Naive B cell (primary cell): Measurements from ENCODE around the gene WDR64. TPM values are rescaled to one million over a fixed set of nuclear protein-coding genes. Genes with fewer than 3 reads are reported as not detected.

Source experiments
- ATAC-seq, 2 donors: fragments of 150-1000 bp; cut with Tn5 transposase; 2 replicates each; pipeline ENCODE4 v1.10.0; 2021; ENCODE audit warnings: low read depth in 2 of 2, mild to moderate bottlenecking in 2 of 2, moderate library complexity in 2 of 2
- DNase-seq: peaks from one replicate; pipeline ENCODE4 v3.0.0; 2022
- H3K27ac Mint-ChIP-seq, 6 donors: one replicate each; pipeline ENCODE4 v1.8.0; 2020 to 2022; ENCODE audit warnings: mild to moderate bottlenecking in 6 of 6, mixed read lengths in 6 of 6, moderate library complexity in 5 of 6, inconsistent platforms in 2 of 6
- H3K27me3 Mint-ChIP-seq, 3 donors: one replicate each; pipeline ENCODE4 v1.8.0; 2021 to 2022; ENCODE audit warnings: mixed read lengths in 3 of 3, mild to moderate bottlenecking in 1 of 3
- H3K36me3 Mint-ChIP-seq, 2 donors: one replicate each; pipeline ENCODE4 v1.8.0; 2020 to 2022; ENCODE audit warnings: mixed read lengths in 2 of 2, inconsistent platforms in 1 of 2, mild to moderate bottlenecking in 1 of 2
- H3K4me1 Mint-ChIP-seq, 3 donors: one replicate each; pipeline ENCODE4 v1.8.0; 2020 to 2022; ENCODE audit warnings: mixed read lengths in 3 of 3, inconsistent platforms in 1 of 3, mild to moderate bottlenecking in 1 of 3, moderate library complexity in 1 of 3
- H3K4me3 Mint-ChIP-seq, 8 donors: one replicate each; pipeline ENCODE4 v1.8.0; 2020 to 2022; ENCODE audit warnings: mild to moderate bottlenecking in 8 of 8, mixed read lengths in 8 of 8, moderate library complexity in 8 of 8, inconsistent platforms in 2 of 8
- H3K9me3 Mint-ChIP-seq, 7 donors: one replicate each; pipeline ENCODE4 v1.8.0; 2020 to 2022; ENCODE audit warnings: mixed read lengths in 7 of 7, mild to moderate bottlenecking in 5 of 7, inconsistent platforms in 2 of 7, moderate library complexity in 1 of 7
- polyA plus RNA-seq, 6 donors: library from polyadenylated mRNA; unstranded; fragments of 300-500 nt; fragmentation: Illumina TruSeq; gene quantifications; one replicate each; pipeline ENCODE4 v1.2.3, GENCODE V29; 2021; ENCODE audit warnings: low read depth in 6 of 6

Gene WDR64
- polyA plus RNA-seq, 6 donors from 2014 or later = 0.14 to 0.41 TPM; not detected in 4

- H3K27me3 Mint-ChIP-seq = peaks cover 0 to 9% (median 7%) of the 10 kb centered on the region in 3 donors
- ATAC-seq (no peak), DNase-seq (no peak)
- H3K27ac Mint-ChIP-seq = no peak overlapping the region
- H3K4me1 Mint-ChIP-seq = peaks cover 14 to 21% (median 16%) of the 10 kb centered on the region in 3 donors
- H3K36me3 Mint-ChIP-seq = no peaks in the 10 kb centered on the region
- H3K9me3 Mint-ChIP-seq = no peaks in the 10 kb centered on the region
- H3K4me3 Mint-ChIP-seq = no peak overlapping the region
These were observed 185.8 kb downstream of the WDR64 start for GRCh38 chr1:241837901-241838300.

GRCh38 chr1:241838897-241839296 lies 186.8 kb downstream of the WDR64 start:
- H3K36me3 Mint-ChIP-seq = no peaks in the 10 kb centered on the region
- DNase-seq = no peak
- H3K27me3 Mint-ChIP-seq = peaks cover 0 to 8% (median 3%) of the 10 kb centered on the region in 3 donors
- H3K9me3 Mint-ChIP-seq = no peaks in the 10 kb centered on the region
- peak overlapping the region in 3 of 8 donors; percentile 8 to 80 (median 49) for H3K4me3 Mint-ChIP-seq
- peaks cover 14 to 21% (median 16%) of the 10 kb centered on the region in 3 donors for H3K4me1 Mint-ChIP-seq
- no peak overlapping the region for H3K27ac Mint-ChIP-seq
- ATAC-seq = no peak

GRCh38 chr1:241839369-241839979 lies 187.4 kb downstream of the WDR64 start:
- ATAC-seq = peak; percentile 82 to 97
- H3K4me1 Mint-ChIP-seq = peaks cover 14 to 21% (median 16%) of the 10 kb centered on the region in 3 donors
- H3K27ac Mint-ChIP-seq = peak overlapping the region in 3 of 6 donors; percentile 34 to 67 (median 43)
- peaks cover 0 to 8% (median 0%) of the 10 kb centered on the region in 3 donors for H3K27me3 Mint-ChIP-seq
- H3K36me3 Mint-ChIP-seq = no peaks in the 10 kb centered on the region
- peak; percentile 15 for DNase-seq
- peak overlapping the region in 5 of 8 donors; percentile 16 to 80 (median 49) for H3K4me3 Mint-ChIP-seq
- H3K9me3 Mint-ChIP-seq = no peaks in the 10 kb centered on the region

DNA sequence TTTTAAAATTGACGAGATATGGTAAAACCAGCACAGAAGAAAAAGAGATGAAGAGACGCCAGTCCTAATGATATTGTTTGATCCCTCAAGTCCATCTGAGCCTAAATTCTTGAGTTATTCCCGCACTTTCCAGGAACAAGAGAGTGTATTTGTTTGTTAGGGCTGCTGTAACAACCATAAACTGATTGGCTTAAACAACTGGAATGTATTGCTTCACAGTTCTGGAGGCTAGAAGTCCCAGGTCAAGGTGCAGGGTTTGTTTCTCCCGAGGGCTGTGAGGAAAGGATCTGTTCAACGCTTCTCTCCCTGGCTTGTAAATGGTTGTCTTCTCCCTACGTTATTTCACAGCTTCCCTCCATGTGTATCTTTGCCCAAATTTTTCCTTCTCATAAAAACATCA lies 188.1 kb downstream of the WDR64 start:
- Mint-ChIP-seq H3K4me1 (peaks cover 14 to 21% (median 16%) of the 10 kb centered on the region in 3 donors), H3K27me3 (peaks cover 0 to 8% (median 0%) of the 10 kb centered on the region in 3 donors), H3K9me3 (no peaks in the 10 kb centered on the region), H3K27ac (peak overlapping the region in 1 of 6 donors; percentile 12), H3K36me3 (no peaks in the 10 kb centered on the region), H3K4me3 (no peak overlapping the region)
- DNase-seq = no peak
- no peak for ATAC-seq

GRCh38 chr1:241841691-241842090 lies 189.6 kb downstream of the WDR64 start:
- Mint-ChIP-seq H3K4me3 (no peak overlapping the region), H3K4me1 (peaks cover 14 to 21% (median 16%) of the 10 kb centered on the region in 3 donors), H3K27ac (no peak overlapping the region), H3K27me3 (peaks cover 0 to 8% (median 0%) of the 10 kb centered on the region in 3 donors), H3K9me3 (no peaks in the 10 kb centered on the region), H3K36me3 (no peaks in the 10 kb centered on the region)
- ATAC-seq (no peak), DNase-seq (no peak)

GRCh38 chr1:241842565-241842964 lies 190.5 kb downstream of the WDR64 start:
- peaks cover 14 to 25% (median 19%) of the 10 kb centered on the region in 3 donors for H3K4me1 Mint-ChIP-seq
- ATAC-seq (no peak), DNase-seq (no peak)
- H3K36me3 Mint-ChIP-seq = no peaks in the 10 kb centered on the region
- no peak overlapping the region for H3K27ac Mint-ChIP-seq
- H3K4me3 Mint-ChIP-seq = no peak overlapping the region
- peaks cover 0 to 8% (median 0%) of the 10 kb centered on the region in 3 donors for H3K27me3 Mint-ChIP-seq
- no peaks in the 10 kb centered on the region for H3K9me3 Mint-ChIP-seq

DNA sequence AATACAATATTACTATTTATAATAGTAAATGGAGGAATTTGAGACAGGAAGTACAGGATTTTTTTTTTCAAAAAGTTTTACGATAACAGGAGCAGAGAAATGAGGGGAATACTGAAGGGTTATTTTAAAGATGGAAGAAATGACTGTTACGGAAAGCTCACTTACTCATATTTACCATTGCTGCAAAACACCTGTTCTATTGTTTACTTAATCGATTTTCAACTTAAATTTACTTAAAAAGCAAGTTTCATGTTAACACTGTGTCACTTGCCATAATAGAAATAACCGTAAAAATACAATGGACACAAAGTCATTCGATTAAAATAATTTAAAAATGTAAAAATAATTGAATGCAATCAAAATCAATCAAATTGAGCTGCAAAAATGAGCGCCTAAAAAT lies 192.5 kb downstream of the WDR64 start:
- Mint-ChIP-seq H3K4me1 (peaks cover 17 to 25% (median 22%) of the 10 kb centered on the region in 3 donors), H3K4me3 (no peak overlapping the region), H3K27ac (no peak overlapping the region), H3K9me3 (no peaks in the 10 kb centered on the region), H3K27me3 (peaks cover 0 to 8% (median 0%) of the 10 kb centered on the region in 3 donors), H3K36me3 (no peaks in the 10 kb centered on the region)
- no peak for DNase-seq
- no peak for ATAC-seq

- Mint-ChIP-seq H3K27me3 (peaks cover 0 to 8% (median 0%) of the 10 kb centered on the region in 3 donors), H3K4me3 (peak overlapping the region in 1 of 8 donors; percentile 96), H3K36me3 (no peaks in the 10 kb centered on the region), H3K27ac (no peak overlapping the region), H3K9me3 (no peaks in the 10 kb centered on the region), H3K4me1 (peaks cover 8 to 14% (median 13%) of the 10 kb centered on the region in 3 donors)
- DNase-seq (no peak), ATAC-seq (no peak)
These were observed 194.3 kb downstream of the WDR64 start for GRCh38 chr1:241846375-241846774.

GRCh38 chr1:241846862-241847539 lies 194.9 kb downstream of the WDR64 start:
- ATAC-seq = no peak
- Mint-ChIP-seq H3K4me3 (peak overlapping the region; percentile 96 to 100 (median 98)), H3K9me3 (no peaks in the 10 kb centered on the region), H3K4me1 (peaks cover 8 to 14% (median 13%) of the 10 kb centered on the region in 3 donors), H3K27me3 (peaks cover 0 to 8% (median 0%) of the 10 kb centered on the region in 3 donors), H3K27ac (peak overlapping the region; percentile 95 to 100 (median 98)), H3K36me3 (no peaks in the 10 kb centered on the region)
- no peak for DNase-seq

DNA sequence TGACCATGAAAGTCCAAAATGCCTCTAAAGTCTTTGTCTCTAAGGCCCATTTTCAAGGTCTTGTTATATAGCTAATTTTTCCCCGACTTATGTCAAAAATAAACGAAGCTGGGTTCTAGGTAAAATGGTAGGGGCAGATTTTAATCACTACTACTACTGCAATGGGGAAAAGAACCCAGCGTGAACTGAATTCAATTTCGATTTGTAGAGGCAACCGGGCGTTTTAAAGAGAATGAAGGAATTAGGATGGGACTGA lies 195.4 kb downstream of the WDR64 start:
- DNase-seq (no peak), ATAC-seq (no peak)
- Mint-ChIP-seq H3K27me3 (peaks cover 0 to 5% (median 0%) of the 10 kb centered on the region in 3 donors), H3K27ac (peak overlapping the region; percentile 95 to 100 (median 98)), H3K9me3 (no peaks in the 10 kb centered on the region), H3K4me1 (peaks cover 8 to 14% (median 13%) of the 10 kb centered on the region in 3 donors), H3K4me3 (peak overlapping the region; percentile 96 to 100 (median 98)), H3K36me3 (no peaks in the 10 kb centered on the region)

- H3K36me3 Mint-ChIP-seq = no peaks in the 10 kb centered on the region
These were observed 196.0 kb downstream of the WDR64 start, which contains the start of gene EXO1 for GRCh38 chr1:241847796-241848685. Gene EXO1 (plus strand): TSS chr1:241848204. CDS start chr1:241850426, 2,222 bp downstream.

GRCh38 chr1:241848686-241849344 lies 196.7 kb downstream of the WDR64 start:
- no peak for ATAC-seq
- no peaks in the 10 kb centered on the region for H3K9me3 Mint-ChIP-seq
- no peaks in the 10 kb centered on the region for H3K27me3 Mint-ChIP-seq
- peak overlapping the region; percentile 96 to 100 (median 98) for H3K4me3 Mint-ChIP-seq
- H3K4me1 Mint-ChIP-seq = peaks cover 8 to 14% (median 13%) of the 10 kb centered on the region in 3 donors
- no peak for DNase-seq
- peaks cover 0 to 5% of the 10 kb centered on the region in 2 donors for H3K36me3 Mint-ChIP-seq
- H3K27ac Mint-ChIP-seq = peak overlapping the region in 5 of 6 donors; percentile 69 to 100 (median 97)

More at GRCh38 chr1:241847796-241848685, 196.0 kb downstream of the WDR64 start, which contains the start of gene EXO1:
- peak; percentile 88 for DNase-seq
- H3K27me3 Mint-ChIP-seq = no peaks in the 10 kb centered on the region
- H3K9me3 Mint-ChIP-seq = no peaks in the 10 kb centered on the region
- peak within 1 kb of the TSS; percentile 96 to 100 (median 98) for H3K4me3 Mint-ChIP-seq
- H3K27ac Mint-ChIP-seq = peak within 1 kb of the TSS; percentile 95 to 100 (median 98)
- peak; percentile 96 to 97 for ATAC-seq
- H3K4me1 Mint-ChIP-seq = peaks cover 8 to 14% (median 13%) of the 10 kb centered on the region in 3 donors

- DNase-seq (no peak), ATAC-seq (no peak)
- Mint-ChIP-seq H3K4me3 (peak overlapping the region in 5 of 8 donors; percentile 30 to 99 (median 97)), H3K27me3 (no peaks in the 10 kb centered on the region), H3K9me3 (no peaks in the 10 kb centered on the region), H3K27ac (no peak overlapping the region), H3K36me3 (peaks cover 0 to 5% of the 10 kb centered on the region in 2 donors), H3K4me1 (peaks cover 8 to 14% (median 13%) of the 10 kb centered on the region in 3 donors)
These were observed 197.2 kb downstream of the WDR64 start for GRCh38 chr1:241849345-241849695.
